ENCODE measurements around the gene DTNA.
A peak's percentile ranks its signal among the peaks of the same experiment; 100 is the strongest.

The DTNA gene

GRCh38 chr18:34767601-34768027, 57.5 kb downstream of the DTNA start:
- DNase-seq (ENCODE audit: low read depth, low spot score) = peak; percentile 63

GRCh38 chr18:34771958-34772357, 61.9 kb downstream of the DTNA start:
- no peak for DNase-seq (ENCODE audit: low read depth, low spot score)

GRCh38 chr18:34772887-34773286, 62.8 kb downstream of the DTNA start:
- DNase-seq (ENCODE audit: low read depth, low spot score) = peak; percentile 18

DNA sequence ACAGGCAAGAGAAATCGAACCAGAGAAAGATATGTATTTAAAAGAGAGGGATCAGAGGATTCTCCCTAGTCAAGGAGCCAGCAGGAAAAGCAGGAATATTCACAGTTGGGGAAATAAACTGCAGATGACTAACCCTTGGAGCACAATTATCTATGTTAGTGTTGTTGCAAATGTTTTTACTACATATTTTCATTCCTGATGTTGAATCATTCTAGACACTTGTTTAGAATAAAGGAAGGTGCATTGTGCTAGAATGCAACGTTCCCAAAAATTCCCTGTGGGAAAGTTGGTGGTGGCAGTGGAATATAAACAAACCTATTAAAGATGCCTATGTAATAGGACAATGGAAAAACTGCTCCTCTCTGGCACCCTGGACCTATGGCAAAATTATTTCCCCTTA, 63.3 kb downstream of the DTNA start:
- peak; percentile 11 for DNase-seq (ENCODE audit: low read depth, low spot score)

DNA sequence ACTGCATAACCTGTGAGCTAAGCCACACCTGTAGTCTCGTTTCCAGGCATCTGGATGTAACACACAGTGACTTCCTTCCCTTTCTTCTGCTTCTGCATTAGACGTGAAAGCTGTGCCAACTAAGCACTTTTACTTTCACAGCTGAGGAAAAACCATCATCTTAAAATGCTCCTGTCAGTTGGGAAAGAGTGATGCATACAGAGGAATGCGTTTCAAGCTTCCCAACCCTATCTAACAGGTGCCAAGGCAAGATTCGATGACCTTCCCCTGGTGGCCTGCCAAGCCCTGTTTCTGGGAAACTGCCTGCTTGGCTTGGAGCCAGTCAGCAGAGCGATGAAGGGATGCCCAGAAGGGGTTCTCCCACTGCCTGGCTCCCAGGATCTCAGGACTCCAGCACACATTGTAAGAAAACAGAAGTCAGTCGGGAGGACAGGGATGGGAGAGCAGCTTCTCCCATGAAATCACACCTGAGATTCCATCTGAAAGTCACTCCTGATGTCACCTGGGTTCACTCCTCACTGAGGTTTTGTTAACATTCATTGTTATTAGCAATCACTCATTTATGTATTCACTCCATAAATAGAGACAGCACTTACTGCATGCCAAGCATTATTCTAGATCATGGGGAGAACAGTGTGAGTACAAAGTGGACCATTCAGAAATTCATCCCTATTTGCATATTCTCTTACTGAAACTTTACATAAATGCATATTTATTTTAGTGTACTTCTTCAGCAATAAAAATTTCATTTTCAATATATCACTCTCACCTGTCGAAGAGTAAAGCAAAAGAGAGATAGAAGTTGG, 64.1 kb downstream of the DTNA start:
- peak; percentile 88 for DNase-seq (ENCODE audit: low read depth, low spot score)

DNA sequence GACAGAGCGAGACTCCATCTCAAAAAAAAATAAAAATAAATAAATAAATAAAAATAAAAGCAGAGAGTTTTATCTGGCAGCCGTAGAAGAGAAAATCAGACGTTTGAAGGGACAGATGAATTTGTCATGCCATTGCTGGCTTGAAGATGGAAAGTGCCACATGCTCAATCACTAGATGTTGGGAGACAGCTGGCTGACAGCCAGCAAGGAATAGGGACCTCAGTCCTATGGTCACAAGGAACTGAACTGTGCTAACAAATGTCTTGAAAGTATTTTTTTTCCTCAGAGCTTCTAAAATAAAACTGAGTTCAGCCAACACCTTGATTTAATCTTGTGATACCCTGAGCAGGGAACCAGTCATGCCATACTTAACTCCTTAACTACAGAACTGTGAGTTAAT, 65.4 kb downstream of the DTNA start:
- no peak for DNase-seq (ENCODE audit: low read depth, low spot score)

DNA sequence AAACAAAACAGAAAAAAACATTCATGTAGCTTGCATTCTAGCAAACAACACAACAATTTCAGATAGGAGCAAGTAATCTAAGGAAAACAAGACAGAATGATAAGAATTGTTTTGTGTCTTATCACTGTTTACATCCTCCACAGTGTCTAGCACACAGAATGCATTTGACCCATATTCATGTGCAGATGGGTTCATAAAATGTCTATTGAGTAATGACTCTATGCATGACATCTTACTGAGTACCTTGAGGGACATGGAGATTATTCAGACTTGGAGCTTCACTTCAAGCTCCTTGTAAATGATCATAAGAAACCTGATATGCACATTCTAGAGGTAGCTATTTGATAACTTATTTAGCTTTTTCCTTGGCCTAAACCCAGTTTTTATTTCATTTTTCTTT, 69.0 kb downstream of the DTNA start:
- DNase-seq (ENCODE audit: low read depth, low spot score) = no peak

- no peak for DNase-seq (ENCODE audit: low read depth, low spot score)
Observed at GRCh38 chr18:34780856-34781255, 70.8 kb downstream of the DTNA start.

DNA sequence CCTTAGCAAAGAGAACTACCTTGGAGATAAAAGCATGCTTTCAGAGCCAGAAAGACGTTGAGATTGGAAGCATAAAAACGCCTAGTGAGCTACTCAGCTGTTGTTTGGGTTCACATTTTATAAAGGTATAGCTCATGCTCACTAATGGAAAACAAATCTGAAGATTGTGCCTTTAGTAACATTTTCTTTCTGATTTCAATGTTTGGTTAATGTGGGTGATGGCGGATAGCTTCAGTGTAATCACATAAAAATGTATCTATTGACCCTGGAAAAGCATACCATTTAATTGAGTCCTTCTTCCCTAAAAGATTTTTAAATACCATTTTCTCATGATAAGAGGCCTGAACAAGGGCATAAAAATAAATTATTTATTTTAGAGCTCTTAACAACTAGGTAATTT, 73.4 kb downstream of the DTNA start:
- DNase-seq (ENCODE audit: low read depth, low spot score) = no peak

DNA sequence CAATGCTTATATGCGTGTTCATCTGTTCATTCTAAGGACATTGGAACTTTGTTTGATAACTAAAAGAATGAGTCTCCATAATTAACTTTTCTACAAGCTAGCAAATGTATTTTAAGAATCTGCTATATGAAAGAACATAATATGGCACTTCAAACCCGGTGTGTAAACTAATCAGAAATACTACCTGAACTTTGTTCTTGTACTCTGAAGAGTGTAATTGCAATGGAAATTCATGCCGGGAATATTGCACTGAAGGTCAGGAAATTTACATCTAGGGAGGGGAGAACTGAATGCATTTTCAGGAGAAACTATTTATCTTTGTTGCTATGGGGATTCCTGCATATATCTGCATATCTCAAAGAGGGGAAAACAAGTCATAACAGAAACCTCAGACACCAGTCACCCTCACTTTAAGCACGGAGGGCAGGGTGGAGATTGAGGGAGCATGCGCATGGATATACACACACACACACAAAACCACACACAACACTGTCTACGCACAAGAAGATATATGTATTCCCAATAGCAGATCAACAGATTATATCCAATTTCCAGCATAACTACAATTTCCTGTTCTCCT, 76.2 kb downstream of the DTNA start:
- DNase-seq (ENCODE audit: low read depth, low spot score) = no peak

DNA sequence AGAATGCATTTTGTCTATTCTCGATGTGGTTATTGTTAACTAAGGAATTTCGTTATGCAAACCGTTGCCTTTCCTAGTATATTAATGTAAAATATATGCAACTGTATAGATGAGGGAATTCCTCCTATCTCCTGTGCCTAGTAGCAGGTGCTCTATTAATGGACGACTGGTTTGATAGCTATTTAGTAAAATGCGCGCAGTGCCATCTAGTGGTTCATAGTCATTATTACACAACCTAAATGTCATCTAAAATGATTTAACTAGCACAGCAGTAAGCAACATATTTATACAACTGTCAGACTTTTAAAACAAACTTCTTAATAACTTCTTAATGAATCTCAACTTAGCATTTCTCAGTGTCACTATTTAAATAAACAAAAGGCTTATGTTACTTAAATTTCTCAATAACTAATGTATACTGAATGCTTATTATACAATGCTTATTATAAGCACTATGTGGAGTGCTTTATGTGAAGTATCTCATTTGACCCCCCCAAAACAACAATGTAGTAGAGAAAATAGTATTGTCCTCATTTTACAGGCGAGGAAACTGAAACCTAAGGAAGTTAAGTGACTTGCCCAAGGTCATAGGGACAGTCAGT, 77.9 kb downstream of the DTNA start:
- peak; percentile 75 for DNase-seq (ENCODE audit: low read depth, low spot score)

GRCh38 chr18:34789768-34790344, 79.8 kb downstream of the DTNA start:
- no peak for DNase-seq (ENCODE audit: low read depth, low spot score)

GRCh38 chr18:34794348-34794747, 84.2 kb downstream of the DTNA start:
- DNase-seq (ENCODE audit: low read depth, low spot score) = no peak

DNA sequence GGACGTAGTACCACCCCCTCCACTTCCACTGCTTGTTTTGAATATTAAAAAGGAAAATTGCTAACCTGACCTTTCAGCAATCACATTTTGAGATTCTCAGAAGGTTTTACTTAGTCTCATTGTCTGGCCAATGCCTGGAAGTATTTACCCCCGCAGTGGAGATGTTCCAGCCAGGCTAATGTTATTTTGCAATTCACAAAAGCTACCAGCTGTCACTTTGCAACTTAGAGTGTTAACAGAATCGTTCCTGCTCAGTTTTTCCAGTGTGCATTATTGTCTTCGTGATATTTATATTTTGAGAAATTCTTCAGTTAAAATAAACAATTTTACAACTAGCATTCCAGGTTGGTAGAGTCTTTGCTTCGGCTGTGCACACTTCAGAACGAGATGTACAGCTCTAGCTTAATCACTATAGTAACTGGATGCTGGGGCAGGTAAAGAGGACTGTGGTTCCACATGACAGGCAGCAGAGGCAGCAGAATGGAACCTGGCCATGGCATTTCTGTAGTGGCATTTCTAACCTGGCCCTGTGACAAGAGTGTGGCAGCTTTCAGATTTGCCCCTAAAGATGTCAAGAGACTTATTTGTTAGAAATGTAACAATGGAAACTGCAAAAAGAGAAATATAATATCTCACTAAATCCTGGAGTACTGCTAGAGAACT, 85.1 kb downstream of the DTNA start:
- DNase-seq (ENCODE audit: low read depth, low spot score) = no peak

GRCh38 chr18:34796035-34796657, 86.0 kb downstream of the DTNA start:
- DNase-seq (ENCODE audit: low read depth, low spot score) = no peak

DNA sequence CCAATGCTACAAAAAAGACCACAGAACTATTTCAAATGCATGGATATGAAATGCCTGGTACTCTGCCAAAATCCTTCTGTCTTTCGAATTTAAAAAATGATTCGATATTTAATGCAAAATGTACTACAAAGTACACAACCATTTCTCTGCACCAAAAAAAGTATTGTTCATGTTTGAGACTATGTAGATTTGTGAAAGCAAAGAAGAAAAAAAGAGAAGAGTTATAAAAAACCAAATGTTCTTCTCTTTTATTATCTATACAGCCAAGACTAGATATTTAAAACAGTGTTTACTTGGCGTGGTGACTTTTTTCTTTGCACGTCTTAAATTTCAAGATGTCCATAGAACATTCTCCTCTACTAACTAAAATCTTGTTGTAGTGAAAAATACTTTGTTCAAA, 89.2 kb downstream of the DTNA start:
- no peak for DNase-seq (ENCODE audit: low read depth, low spot score)

DNA sequence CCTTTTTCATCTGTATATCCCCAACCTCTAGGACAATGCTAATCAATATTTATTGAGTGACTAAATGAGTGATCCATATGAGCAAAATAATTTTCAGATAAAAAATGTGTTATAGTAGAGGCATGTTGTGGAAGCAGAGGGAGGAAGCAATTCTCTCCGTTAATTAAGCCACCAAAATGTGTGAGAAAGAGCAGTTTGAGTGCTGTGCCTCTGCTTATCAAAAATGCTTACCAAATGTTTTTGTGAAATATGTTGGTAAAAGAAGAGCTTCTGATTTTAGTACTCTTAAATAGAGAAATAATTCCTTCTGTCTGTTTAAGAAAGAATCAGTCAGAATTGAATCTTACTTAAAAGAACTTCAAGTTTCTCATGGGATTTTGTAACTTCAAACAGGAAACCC, 90.3 kb downstream of the DTNA start:
- no peak for DNase-seq (ENCODE audit: low read depth, low spot score)

DNA sequence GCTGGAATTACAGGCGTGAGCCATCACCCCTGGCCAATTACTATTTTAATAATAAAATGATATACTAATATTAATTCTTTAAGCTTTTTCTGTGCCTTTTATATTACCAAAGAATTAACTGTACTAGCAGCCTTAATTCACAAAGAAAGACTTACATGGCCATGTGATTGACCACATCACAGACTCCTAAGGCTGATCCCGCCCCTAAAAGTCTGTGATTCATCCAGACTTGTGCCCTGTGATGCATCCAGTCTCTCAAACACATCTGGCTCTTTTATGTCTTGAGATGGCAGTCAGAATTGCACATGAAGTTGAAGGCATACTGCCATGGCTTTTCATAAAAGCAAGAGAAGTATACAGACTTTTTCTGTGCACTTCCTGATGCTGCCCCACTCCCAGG, 91.7 kb downstream of the DTNA start:
- DNase-seq (ENCODE audit: low read depth, low spot score) = peak; percentile 70

DNA sequence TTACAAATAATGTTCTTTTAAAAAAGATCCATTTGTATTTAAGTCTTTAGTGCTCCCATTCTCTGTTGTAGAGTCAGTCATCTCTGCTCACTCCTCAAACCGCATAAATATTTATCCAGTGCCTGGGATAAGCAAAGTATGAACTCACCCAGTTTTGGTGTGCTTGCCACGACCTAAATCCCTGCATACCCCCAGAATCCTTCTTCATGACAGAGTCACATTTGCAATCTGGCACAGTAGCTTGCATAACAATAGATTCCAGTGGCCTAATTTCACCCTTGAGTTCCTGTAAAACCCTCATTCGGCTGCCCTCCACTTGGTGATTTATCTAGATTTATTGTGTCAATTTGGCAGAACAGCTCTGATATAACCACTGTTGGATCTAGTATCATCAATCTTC, 92.9 kb downstream of the DTNA start:
- peak; percentile 72 for DNase-seq (ENCODE audit: low read depth, low spot score)

DNA sequence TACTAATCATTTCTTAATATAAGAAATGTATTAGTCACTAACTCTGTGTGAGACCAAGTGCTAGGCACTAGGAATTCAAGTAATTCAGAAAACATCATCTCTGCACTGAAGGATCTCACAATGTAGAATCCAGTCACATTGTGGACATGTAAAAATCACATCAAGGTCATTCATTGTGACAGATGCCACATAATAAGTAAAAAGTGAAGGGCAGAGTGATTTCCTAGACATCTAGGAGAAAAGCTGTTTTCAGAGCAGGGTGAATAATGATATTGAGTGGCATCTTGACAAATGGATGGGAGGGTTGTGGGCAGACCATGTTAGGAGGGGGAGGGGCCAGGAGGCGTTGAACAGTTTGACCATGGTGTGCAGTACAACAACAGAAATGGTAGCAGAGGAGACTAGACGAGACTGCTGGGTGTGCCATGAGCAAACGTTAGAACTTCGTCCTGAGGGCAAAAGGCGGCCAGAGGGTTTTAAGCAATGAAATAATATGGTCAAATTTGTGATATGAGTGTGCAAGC, 93.8 kb downstream of the DTNA start:
- no peak for DNase-seq (ENCODE audit: low read depth, low spot score)

GRCh38 chr18:34805103-34805877, 95.2 kb downstream of the DTNA start:
- no peak for DNase-seq (ENCODE audit: low read depth, low spot score)

Data from astrocyte of the hippocampus (primary cell).